ENCODE data around the gene MRPL23. TPM values are rescaled to one million over a fixed set of nuclear protein-coding genes. Genes with fewer than 3 reads are reported as not detected.
A peak's percentile ranks its signal among the peaks of the same experiment; 100 is the strongest.

MRPL23 gene
- total and polyA plus RNA-seq, 9 of the 15 experiments (the other 6 are each of a cell fraction or from before 2014, with no cell fraction given): 0.44 to 109 (median 37.4) TPM

DNA sequence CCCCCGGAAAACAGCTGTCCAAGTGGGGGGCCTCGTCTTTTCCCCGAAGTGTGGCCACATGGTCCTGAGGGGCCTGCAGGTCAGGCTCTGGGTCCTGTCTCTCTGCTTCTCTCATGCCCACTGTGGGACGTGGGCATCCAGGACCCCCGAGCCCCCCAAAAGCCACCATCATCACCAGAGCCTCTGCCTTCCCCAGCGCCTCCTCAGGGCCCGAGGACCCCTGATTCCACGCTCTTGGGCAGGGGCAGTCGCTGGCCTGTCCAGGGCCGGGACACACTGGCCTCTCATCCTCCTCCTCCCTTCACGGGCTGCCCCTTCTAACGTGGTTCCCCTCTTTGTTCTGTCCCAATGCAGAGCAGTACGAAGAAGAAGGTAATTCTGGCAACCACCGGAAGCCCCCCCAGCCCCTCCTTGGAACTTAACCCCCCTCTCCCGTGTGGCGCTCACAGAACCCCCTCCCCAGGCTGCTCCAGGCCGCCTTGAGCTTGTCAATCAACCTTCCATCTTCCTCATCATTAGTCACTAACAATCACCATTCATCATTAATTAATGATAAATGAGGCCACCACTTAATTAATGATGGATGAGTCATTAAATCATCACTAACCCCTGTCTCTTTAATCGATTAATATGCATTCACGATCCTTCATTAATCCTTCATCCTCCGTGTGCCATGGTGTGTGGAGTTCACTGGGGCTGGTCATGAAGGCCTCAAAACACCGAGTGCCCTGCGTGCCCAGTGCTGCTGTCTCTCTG lies 23.8 kb upstream of the MRPL23 start:
- Histone ChIP-seq H3K9me3 (replicated peaks; ENCODE audit: control insufficient read depth, insufficient read depth, low read depth, low read length) (no peaks in the 10 kb centered on the region), H3K4me2 (ENCODE audit: insufficient read depth, low read length) (no peak overlapping the region), H3K36me3 (ENCODE audit: control insufficient read depth, insufficient read depth, low read length) (no peaks in the 10 kb centered on the region), H3K27me3 (ENCODE audit: control insufficient read depth in 2 of 2, insufficient read depth in 2 of 2, low read length in 2 of 2) (peaks cover 15 to 77% of the 10 kb centered on the region in 2 experiments; a peak in 4 of 5 replicates), H3K9me1 (ENCODE audit: control insufficient read depth, insufficient read depth, low read length) (no peaks in the 10 kb centered on the region), H4K20me1 (replicated peaks; ENCODE audit: control insufficient read depth, insufficient read depth, low read length) (peaks cover 7% of the 10 kb centered on the region; the same call in 1 of the 2 replicates), H2AFZ (ENCODE audit: low read depth, low read length) (no peak overlapping the region), H3K4me3 (no peak overlapping the region), H3K27ac (ENCODE audit: extremely low read depth, low read depth, low read length) (no peak overlapping the region), H3K9ac (ENCODE audit: insufficient read depth in 1 of 2, low read depth in 2 of 2, low read length in 2 of 2) (no peak overlapping the region), H3K79me2 (ENCODE audit: control insufficient read depth, insufficient read depth, low read length) (no peaks in the 10 kb centered on the region), H3K4me1 (replicated peaks in 1 of 2; ENCODE audit: control insufficient read depth in 2 of 2, insufficient read depth in 2 of 2, low read length in 2 of 2) (peaks cover 0 to 49% of the 10 kb centered on the region in 2 experiments; a peak in 2 of 5 replicates)
- no TSS peak for BruUV-seq (replicated peaks)
- POLR2A ChIA-PET: no interaction called here
- intact Hi-C loops (cut with micrococcal nuclease) (no loop called here), in situ Hi-C loops (cut with MboI) (no loop called here)
- TF ChIP-seq DACH1 (IDR thresholded peaks at IDR 0.05; ENCODE audit: partially characterized antibody): peak; percentile 51
- 0 out of 2 replicates have a peak, but pooled peaks have one; percentile 64 for TF ChIP-seq ZNF232 (CRISPR knock-in tag; IDR thresholded peaks at IDR 0.05)
- no peak for TF ChIP-seq NFYB (IDR thresholded peaks at IDR 0.05; ENCODE audit: extremely low read depth, insufficient read length)
- CTCF ChIA-PET (ENCODE audit: low intra/inter-chr PET ratio): no interaction called here
- no peak for FAIRE-seq
- ATAC-seq: no peak
- 3% methylated on average over 15 of the region's 22 CpGs for WGBS (ENCODE audit: insufficient coverage, low coverage, missing lambda C conversion rate)
- no peak for DNase-seq (ENCODE audit: extremely low read depth in 1 of 4, low spot score in 3 of 4)

DNA sequence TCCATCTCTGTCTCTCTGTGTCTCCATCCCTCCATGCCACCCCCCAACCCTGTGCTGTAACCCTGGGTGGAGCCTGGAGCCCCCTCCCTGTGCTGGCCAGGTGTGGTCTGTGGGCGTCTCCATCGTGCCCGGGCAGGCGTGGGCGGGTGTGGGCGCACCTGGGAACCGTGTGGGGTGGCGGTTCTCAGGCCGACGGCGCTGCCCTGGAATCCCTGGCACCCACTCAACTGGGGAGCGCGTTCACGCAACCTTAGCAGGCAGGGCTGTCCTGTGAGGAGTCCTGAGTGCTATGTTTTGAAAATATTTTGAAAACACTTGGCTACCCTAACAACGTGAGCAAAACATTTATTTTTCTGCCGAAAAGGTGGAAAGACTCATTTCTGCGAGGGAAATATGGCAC lies 23.0 kb upstream of the MRPL23 start:
- ChIA-PET POLR2A (no interaction called here), CTCF (ENCODE audit: low intra/inter-chr PET ratio) (no interaction called here)
- 9% methylated on average over 17 of the region's 17 CpGs for WGBS (ENCODE audit: insufficient coverage, low coverage, missing lambda C conversion rate)
- no peak for FAIRE-seq
- H3K27me3 ChIP-seq (ENCODE audit: control insufficient read depth in 2 of 2, insufficient read depth in 2 of 2, low read length in 2 of 2): peaks cover 14 to 79% of the 10 kb centered on the region in 2 experiments; a peak in 4 of 5 replicates
- BruUV-seq (replicated peaks): no TSS peak
- no peak overlapping the region for H2AFZ ChIP-seq (ENCODE audit: low read depth, low read length)
- H3K9ac ChIP-seq (ENCODE audit: insufficient read depth in 1 of 2, low read depth in 2 of 2, low read length in 2 of 2): no peak overlapping the region
- no peak for DNase-seq (ENCODE audit: extremely low read depth in 1 of 4, low spot score in 3 of 4)
- no peaks in the 10 kb centered on the region for H3K79me2 ChIP-seq (ENCODE audit: control insufficient read depth, insufficient read depth, low read length)
- no peaks in the 10 kb centered on the region for H3K9me1 ChIP-seq (ENCODE audit: control insufficient read depth, insufficient read depth, low read length)
- H3K4me3 ChIP-seq: no peak overlapping the region
- H3K36me3 ChIP-seq (ENCODE audit: control insufficient read depth, insufficient read depth, low read length): no peaks in the 10 kb centered on the region
- intact Hi-C loops (cut with micrococcal nuclease): no loop called here
- no peak overlapping the region for H3K27ac ChIP-seq (ENCODE audit: extremely low read depth, low read depth, low read length)
- H3K9me3 ChIP-seq (replicated peaks; ENCODE audit: control insufficient read depth, insufficient read depth, low read depth, low read length): no peaks in the 10 kb centered on the region
- H3K4me1 ChIP-seq (replicated peaks in 1 of 2; ENCODE audit: control insufficient read depth in 2 of 2, insufficient read depth in 2 of 2, low read length in 2 of 2): peaks cover 0 to 50% of the 10 kb centered on the region in 2 experiments; a peak in 2 of 5 replicates
- H4K20me1 ChIP-seq (replicated peaks; ENCODE audit: control insufficient read depth, insufficient read depth, low read length): peaks cover 7% of the 10 kb centered on the region; the same call in 1 of the 2 replicates
- no peak overlapping the region for H3K4me2 ChIP-seq (ENCODE audit: insufficient read depth, low read length)
- peak; percentile 66 for TF ChIP-seq EGR1 (conservative IDR thresholded peaks at IDR 0.05)
- no peak for TF ChIP-seq CBFB (CRISPR knock-in tag; IDR thresholded peaks at IDR 0.05)
- ATAC-seq: no peak
- in situ Hi-C loops (cut with MboI): no loop called here

Measured in K562 (cell line).